HG02885 (cell line): ENCODE data around the gene ZNF823.
"Not testable (repeated sequence)": the region's sequence is repeated elsewhere in the genome, so short reads cannot be mapped to it uniquely, and the experiment has no call there.

Experiments used
- ATAC-seq: cut with Tn5 transposase; IDR thresholded peaks from one replicate; pipeline ENCODE4 v1.9.1; 2021; ENCODE audit warnings: mild to moderate bottlenecking; ENCODE audit not compliant: unreplicated experiment, poor library complexity

Gene ZNF823

GRCh38 chr19:11738746-11739620, at the start of gene ZNF823:
ZNF823 (minus strand) TSS chr19:11738946; CDS start chr19:11738819, 127 bp downstream.
- peak; percentile 96 for ATAC-seq

GRCh38 chr19:11787536-11787935, 48.8 kb upstream of the ZNF823 start:
- ATAC-seq: no peak

GRCh38 chr19:11784356-11784755, 45.6 kb upstream of the ZNF823 start:
- no peak for ATAC-seq

- ATAC-seq: no peak
These were observed 45.0 kb upstream of the ZNF823 start for GRCh38 chr19:11783767-11784166.

GRCh38 chr19:11781295-11782057, 42.7 kb upstream of the ZNF823 start:
- no peak for ATAC-seq

- ATAC-seq: no peak
These were observed 41.8 kb upstream of the ZNF823 start for GRCh38 chr19:11780431-11781020.

GRCh38 chr19:11776669-11777068, 37.9 kb upstream of the ZNF823 start:
- ATAC-seq: not testable (repeated sequence)

- not testable (repeated sequence) for ATAC-seq
These were observed 32.8 kb upstream of the ZNF823 start for GRCh38 chr19:11771520-11771919.

GRCh38 chr19:11769995-11770394, 31.2 kb upstream of the ZNF823 start:
- no peak for ATAC-seq

- ATAC-seq: peak; percentile 16
These were observed 28.9 kb upstream of the ZNF823 start for GRCh38 chr19:11767633-11768133.

GRCh38 chr19:11766597-11767591, 28.1 kb upstream of the ZNF823 start, which contains the start of gene ZNF441:
ZNF441 (plus strand) TSS chr19:11767000; CDS start chr19:11767194, 194 bp downstream.
- peak; percentile 94 for ATAC-seq

GRCh38 chr19:11763611-11764010, 24.9 kb upstream of the ZNF823 start:
- ATAC-seq: no peak

- ATAC-seq: no peak
These were observed 24.4 kb upstream of the ZNF823 start for GRCh38 chr19:11763117-11763516.

- ATAC-seq: no peak
These were observed 21.1 kb upstream of the ZNF823 start for GRCh38 chr19:11759805-11760204.

GRCh38 chr19:11756965-11757364, 18.2 kb upstream of the ZNF823 start:
- no peak for ATAC-seq

GRCh38 chr19:11754663-11755062, 15.9 kb upstream of the ZNF823 start:
- ATAC-seq: no peak

- no peak for ATAC-seq
These were observed 13.5 kb upstream of the ZNF823 start for GRCh38 chr19:11752244-11752736.

- no peak for ATAC-seq
These were observed 11.0 kb upstream of the ZNF823 start for GRCh38 chr19:11749751-11750150.

- no peak for ATAC-seq
These were observed 8.5 kb upstream of the ZNF823 start for GRCh38 chr19:11747277-11747676.
